ENCODE measurements around the gene EEF2. TPM values are rescaled to one million over a fixed set of nuclear protein-coding genes. Genes with fewer than 3 reads are reported as not detected.

EEF2 gene
- polyA plus RNA-seq, 1 donor from 2014 or later, result 716 TPM

DNA sequence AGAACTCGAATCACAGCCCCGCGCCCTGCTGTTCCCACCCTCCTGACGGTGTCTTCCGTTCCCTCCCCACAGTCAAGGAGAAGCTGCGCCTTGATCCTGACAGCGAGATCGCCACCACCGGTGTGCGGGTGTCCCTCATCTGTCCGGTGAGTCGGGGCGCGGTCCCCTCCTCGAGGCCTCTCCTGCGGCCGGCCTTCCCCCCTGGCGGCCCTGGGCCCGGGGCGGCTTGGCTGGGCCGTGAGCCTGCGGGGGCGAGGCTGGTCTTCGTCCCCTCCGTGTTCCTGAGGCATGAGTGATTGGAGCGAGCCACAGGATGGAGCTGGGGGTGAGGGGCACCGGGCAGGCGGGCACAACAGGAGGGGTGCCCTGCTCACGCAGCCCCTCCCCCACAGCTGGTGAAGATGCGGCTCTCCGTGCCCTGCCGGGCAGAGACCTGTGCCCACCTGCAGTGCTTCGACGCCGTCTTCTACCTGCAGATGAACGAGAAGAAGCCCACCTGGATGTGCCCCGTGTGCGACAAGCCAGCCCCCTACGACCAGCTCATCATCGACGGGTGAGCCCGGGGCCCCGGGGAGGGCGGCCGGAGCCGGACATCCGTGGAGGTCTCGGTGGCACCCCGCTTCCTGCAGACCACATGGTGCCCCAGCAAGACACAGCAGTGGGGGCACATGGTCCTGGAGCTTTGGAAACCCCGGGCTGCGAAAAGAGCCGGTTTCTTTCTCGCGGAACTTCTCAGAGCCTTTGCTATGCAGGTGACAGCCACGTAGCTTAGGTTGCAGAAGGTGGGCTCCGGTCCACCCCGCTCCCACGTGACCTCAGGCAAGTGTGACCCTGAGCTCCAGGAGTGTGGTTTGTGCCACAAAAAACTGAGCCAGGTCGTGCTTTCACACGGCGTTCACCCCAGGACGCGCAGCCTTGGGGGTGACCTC, 48.0 kb upstream of the EEF2 start:
- no peak overlapping the region for H3K4me3 ChIP-seq (ENCODE audit: low read length)
- no peaks in the 10 kb centered on the region for H3K36me3 ChIP-seq (ENCODE audit: insufficient read depth, low read length)
- H4K20me1 ChIP-seq (ENCODE audit: insufficient read depth), result no peaks in the 10 kb centered on the region
- TF ChIP-seq TAF1 (IDR thresholded peaks at IDR 0.05; ENCODE audit: low read depth), result no peak
- no peak for TF ChIP-seq SMC3 (conservative IDR thresholded peaks at IDR 0.05; ENCODE audit: poor library complexity)
- no peak for TF ChIP-seq EZH2 (IDR thresholded peaks at IDR 0.05; ENCODE audit: borderline replicate concordance, insufficient read depth, low read length, poor library complexity, severe bottlenecking)
- no peak for TF ChIP-seq MXI1 (conservative IDR thresholded peaks at IDR 0.05; ENCODE audit: poor library complexity, severe bottlenecking)
- TF ChIP-seq, protein P1, sequence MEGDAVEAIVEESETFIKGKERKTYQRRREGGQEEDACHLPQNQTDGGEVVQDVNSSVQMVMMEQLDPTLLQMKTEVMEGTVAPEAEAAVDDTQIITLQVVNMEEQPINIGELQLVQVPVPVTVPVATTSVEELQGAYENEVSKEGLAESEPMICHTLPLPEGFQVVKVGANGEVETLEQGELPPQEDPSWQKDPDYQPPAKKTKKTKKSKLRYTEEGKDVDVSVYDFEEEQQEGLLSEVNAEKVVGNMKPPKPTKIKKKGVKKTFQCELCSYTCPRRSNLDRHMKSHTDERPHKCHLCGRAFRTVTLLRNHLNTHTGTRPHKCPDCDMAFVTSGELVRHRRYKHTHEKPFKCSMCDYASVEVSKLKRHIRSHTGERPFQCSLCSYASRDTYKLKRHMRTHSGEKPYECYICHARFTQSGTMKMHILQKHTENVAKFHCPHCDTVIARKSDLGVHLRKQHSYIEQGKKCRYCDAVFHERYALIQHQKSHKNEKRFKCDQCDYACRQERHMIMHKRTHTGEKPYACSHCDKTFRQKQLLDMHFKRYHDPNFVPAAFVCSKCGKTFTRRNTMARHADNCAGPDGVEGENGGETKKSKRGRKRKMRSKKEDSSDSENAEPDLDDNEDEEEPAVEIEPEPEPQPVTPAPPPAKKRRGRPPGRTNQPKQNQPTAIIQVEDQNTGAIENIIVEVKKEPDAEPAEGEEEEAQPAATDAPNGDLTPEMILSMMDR (IDR thresholded peaks at IDR 0.05; ENCODE audit: poor library complexity, severe bottlenecking), result no peak
- H3K27me3 ChIP-seq (ENCODE audit: insufficient read depth, low read depth, low read length), result no peaks in the 10 kb centered on the region
- no peak overlapping the region for H3K9ac ChIP-seq (ENCODE audit: low read length)
- no peak overlapping the region for H3K4me2 ChIP-seq (ENCODE audit: low read length)
- no peak overlapping the region for H2AFZ ChIP-seq (ENCODE audit: low read depth, low read length)
- H3K9me2 ChIP-seq (ENCODE audit: insufficient read depth, low read length), result no peaks in the 10 kb centered on the region
- H3K9me3 ChIP-seq (ENCODE audit: low read length), result no peaks in the 10 kb centered on the region
- no peak overlapping the region for H3K27ac ChIP-seq (ENCODE audit: low read length)
- no peaks in the 10 kb centered on the region for H3F3A ChIP-seq (ENCODE audit: insufficient read depth, low read length, poor library complexity, severe bottlenecking)
- no peaks in the 10 kb centered on the region for H3K79me2 ChIP-seq (replicated peaks; ENCODE audit: insufficient read depth, low read length)

DNA sequence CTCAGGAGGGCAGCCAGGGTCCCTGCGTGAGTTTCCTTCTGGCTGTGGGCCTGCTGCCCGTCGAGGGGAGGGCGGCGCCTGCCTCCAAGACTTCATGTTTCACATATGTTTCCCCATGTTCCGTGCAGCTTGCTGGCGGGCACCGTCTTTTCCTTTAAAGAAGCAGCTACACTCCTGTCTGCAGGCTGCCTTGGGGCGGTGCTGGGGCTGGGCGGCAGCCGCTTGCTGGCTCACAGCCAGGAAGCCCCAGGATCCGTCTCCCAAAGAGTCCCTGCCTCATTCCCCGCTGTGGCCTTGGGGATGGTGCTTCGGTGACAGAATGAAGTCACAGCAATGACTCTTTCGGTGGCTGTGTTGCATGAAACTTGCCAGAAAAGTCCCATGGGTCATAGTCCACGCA, 47.2 kb upstream of the EEF2 start:
- no peak overlapping the region for H3K4me3 ChIP-seq (ENCODE audit: low read length)
- H3K79me2 ChIP-seq (replicated peaks; ENCODE audit: insufficient read depth, low read length), result no peaks in the 10 kb centered on the region
- no peaks in the 10 kb centered on the region for H3F3A ChIP-seq (ENCODE audit: insufficient read depth, low read length, poor library complexity, severe bottlenecking)
- TF ChIP-seq EP300 (conservative IDR thresholded peaks at IDR 0.05; ENCODE audit: poor library complexity, severe bottlenecking) (no peak), MXI1 (conservative IDR thresholded peaks at IDR 0.05; ENCODE audit: poor library complexity, severe bottlenecking) (no peak), POLR2AphosphoS5 (IDR thresholded peaks at IDR 0.05) (no peak), EZH2 (IDR thresholded peaks at IDR 0.05; ENCODE audit: borderline replicate concordance, insufficient read depth, low read length, poor library complexity, severe bottlenecking) (no peak), TAF1 (IDR thresholded peaks at IDR 0.05; ENCODE audit: low read depth) (no peak)
- TF ChIP-seq, protein P1 (IDR thresholded peaks at IDR 0.05; ENCODE audit: poor library complexity, severe bottlenecking), result no peak
- TF ChIP-seq, protein P2, sequence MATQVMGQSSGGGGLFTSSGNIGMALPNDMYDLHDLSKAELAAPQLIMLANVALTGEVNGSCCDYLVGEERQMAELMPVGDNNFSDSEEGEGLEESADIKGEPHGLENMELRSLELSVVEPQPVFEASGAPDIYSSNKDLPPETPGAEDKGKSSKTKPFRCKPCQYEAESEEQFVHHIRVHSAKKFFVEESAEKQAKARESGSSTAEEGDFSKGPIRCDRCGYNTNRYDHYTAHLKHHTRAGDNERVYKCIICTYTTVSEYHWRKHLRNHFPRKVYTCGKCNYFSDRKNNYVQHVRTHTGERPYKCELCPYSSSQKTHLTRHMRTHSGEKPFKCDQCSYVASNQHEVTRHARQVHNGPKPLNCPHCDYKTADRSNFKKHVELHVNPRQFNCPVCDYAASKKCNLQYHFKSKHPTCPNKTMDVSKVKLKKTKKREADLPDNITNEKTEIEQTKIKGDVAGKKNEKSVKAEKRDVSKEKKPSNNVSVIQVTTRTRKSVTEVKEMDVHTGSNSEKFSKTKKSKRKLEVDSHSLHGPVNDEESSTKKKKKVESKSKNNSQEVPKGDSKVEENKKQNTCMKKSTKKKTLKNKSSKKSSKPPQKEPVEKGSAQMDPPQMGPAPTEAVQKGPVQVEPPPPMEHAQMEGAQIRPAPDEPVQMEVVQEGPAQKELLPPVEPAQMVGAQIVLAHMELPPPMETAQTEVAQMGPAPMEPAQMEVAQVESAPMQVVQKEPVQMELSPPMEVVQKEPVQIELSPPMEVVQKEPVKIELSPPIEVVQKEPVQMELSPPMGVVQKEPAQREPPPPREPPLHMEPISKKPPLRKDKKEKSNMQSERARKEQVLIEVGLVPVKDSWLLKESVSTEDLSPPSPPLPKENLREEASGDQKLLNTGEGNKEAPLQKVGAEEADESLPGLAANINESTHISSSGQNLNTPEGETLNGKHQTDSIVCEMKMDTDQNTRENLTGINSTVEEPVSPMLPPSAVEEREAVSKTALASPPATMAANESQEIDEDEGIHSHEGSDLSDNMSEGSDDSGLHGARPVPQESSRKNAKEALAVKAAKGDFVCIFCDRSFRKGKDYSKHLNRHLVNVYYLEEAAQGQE (IDR thresholded peaks at IDR 0.05; ENCODE audit: borderline replicate concordance), result no peak
- H3K36me3 ChIP-seq (ENCODE audit: insufficient read depth, low read length), result no peaks in the 10 kb centered on the region
- H3K9me3 ChIP-seq (ENCODE audit: low read length), result no peaks in the 10 kb centered on the region
- H3K27me3 ChIP-seq (ENCODE audit: insufficient read depth, low read depth, low read length), result no peaks in the 10 kb centered on the region
- no peak overlapping the region for H3K4me2 ChIP-seq (ENCODE audit: low read length)
- H3K9me2 ChIP-seq (ENCODE audit: insufficient read depth, low read length), result no peaks in the 10 kb centered on the region
- H3K9ac ChIP-seq (ENCODE audit: low read length), result no peak overlapping the region
- H3K27ac ChIP-seq (ENCODE audit: low read length), result no peak overlapping the region
- no peak overlapping the region for H2AFZ ChIP-seq (ENCODE audit: low read depth, low read length)
- no peaks in the 10 kb centered on the region for H4K20me1 ChIP-seq (ENCODE audit: insufficient read depth)

Measured in neural cell (in vitro differentiated cells).